CD1c-positive myeloid dendritic cell (primary cell): Measurements from ENCODE around the gene LMF1.

Source experiments
- DNase-seq: peaks from one replicate; pipeline ENCODE4 v3.0.0-alpha.2; 2016; ENCODE audit errors: extremely low spot score

LMF1 gene

GRCh38 chr16:984736-985636 is 14.2 kb upstream of the LMF1 start:
- no peak for DNase-seq

- DNase-seq = no peak
Observed at GRCh38 chr16:984121-984694, 13.4 kb upstream of the LMF1 start.

- DNase-seq = no peak
Observed at GRCh38 chr16:983044-984030, 12.6 kb upstream of the LMF1 start.

GRCh38 chr16:982145-983043 is 11.6 kb upstream of the LMF1 start:
- no peak for DNase-seq

GRCh38 chr16:981695-982144 is 10.9 kb upstream of the LMF1 start, which contains the start of gene SOX8:
Gene SOX8, plus strand, starts transcription at chr16:981770. Its CDS starts 153 bp downstream, at chr16:981923.
- no peak for DNase-seq

DNA sequence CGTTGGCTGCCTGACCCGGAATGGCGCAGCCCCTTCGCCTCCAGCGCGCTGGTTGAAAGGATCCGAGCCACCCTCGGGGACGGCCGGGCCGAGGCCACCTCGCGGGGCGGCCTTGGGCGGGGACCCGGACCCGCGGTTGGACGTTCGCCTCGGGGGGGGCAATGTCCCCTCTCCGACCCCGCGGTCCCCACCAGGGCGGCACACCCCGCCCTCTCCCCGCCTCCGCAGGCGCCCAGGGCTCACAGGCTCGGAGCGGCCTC is 9.7 kb upstream of the LMF1 start:
- no peak for DNase-seq

DNA sequence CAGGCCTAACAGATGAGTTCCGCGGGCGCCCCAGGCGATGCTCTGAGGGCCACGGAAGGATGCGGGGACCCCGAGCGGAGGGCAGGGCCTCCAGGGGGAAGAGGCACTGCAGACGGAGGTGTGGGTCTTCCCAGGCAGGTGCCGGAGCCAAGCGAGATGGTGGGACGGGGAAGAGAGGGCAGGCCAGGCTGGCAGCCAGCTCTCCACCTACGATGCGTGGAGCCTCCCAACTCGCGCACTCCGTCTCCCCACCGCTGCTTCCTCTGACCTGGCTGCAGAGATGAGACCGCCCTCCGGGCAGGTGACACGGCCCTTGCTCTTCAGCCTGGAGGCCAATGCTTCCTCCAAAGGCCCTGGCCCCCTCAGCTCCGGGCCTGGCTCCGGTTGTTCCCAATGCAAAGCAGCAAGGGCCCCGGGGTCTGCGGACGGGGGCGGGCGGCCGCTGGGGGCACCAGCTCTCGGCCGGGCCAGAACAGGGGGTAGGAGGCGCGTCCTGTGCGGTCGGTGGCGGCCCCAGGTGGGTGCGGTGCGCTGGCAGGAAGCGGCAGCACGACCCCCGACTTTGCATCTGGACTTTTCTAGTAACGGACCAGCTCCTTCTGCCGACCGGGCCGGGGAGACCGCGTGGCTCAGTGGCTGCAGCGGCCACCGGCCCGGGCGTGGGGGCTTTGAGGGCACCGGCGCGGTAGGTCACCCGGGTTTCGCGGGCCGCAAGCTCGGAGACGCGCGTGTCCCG is 9.2 kb upstream of the LMF1 start:
- DNase-seq = no peak

DNA sequence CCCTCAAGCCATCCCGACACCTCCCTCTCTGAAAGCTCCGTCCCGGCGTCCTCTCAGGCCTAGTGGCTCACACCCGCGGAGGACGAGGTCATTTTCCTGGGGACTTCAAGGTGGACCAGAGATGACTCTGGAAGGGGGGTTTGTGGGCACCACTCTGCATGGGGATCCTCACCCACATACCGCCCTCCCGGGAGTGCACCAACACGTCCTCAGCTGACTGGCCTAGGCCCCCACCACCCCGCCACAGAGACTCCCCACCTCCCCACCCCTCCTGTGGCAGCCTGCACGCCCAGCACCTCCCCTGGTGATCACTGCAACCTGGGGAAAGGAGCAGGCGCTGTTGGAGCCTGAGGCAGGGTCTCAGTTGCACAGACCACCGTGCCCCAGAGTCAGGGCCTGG is 8.4 kb upstream of the LMF1 start:
- no peak for DNase-seq

- DNase-seq = no peak
Observed at GRCh38 chr16:978403-978802, 7.6 kb upstream of the LMF1 start.

- DNase-seq = no peak
Observed at GRCh38 chr16:977896-978295, 7.1 kb upstream of the LMF1 start.

DNA sequence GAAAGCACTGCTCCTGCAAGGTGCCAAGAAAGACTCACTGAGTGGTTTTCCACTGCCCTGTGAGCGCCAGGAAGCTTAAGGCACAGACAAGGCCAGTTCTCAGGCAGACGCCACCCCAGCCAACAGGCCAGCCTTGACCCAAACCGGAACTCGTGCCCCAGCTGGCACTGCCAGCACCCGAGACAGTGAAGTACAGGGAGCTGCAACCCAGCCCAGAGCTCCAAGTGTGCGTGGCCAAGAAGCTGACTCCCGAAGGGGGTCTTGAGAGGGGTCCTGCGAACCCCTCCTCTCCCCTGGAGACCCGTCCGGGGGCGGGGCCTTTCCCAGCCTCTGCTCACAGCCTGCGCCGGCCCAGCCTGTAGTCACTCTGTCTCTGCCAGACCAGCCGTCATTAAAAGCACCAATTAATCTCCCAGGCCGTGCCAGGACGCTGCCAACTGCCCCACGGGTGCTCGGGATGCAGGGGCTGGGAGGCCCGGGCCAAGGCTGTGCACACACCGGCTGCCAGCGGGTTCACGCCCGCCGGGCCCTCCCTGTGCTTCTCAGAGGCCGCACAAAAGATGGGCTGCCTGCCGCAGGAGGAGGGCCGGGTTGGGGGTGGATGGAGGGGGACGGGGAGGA is 6.4 kb upstream of the LMF1 start:
- DNase-seq = no peak

- DNase-seq = no peak
Observed at GRCh38 chr16:976389-976931, 5.7 kb upstream of the LMF1 start.

DNA sequence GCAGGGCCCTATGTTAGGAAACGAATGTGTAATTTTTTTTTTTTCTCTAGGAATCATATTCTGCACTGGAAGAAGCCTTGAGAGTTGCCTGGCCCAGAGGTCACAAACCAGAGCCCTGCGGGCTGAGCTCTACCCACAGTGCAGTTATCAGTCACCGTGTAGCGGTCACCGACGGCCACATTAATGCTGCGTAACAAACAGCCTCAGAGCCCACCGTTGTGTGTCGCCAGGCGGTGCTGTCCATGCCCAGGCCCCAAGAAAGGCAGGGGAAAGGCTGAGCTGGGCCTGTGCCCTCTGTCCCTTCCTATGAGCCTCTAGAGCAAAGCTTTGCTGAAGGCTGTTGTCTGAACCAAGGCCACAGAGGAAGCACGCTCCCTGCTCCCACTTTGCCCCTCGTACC is 4.5 kb upstream of the LMF1 start:
- DNase-seq = no peak

DNA sequence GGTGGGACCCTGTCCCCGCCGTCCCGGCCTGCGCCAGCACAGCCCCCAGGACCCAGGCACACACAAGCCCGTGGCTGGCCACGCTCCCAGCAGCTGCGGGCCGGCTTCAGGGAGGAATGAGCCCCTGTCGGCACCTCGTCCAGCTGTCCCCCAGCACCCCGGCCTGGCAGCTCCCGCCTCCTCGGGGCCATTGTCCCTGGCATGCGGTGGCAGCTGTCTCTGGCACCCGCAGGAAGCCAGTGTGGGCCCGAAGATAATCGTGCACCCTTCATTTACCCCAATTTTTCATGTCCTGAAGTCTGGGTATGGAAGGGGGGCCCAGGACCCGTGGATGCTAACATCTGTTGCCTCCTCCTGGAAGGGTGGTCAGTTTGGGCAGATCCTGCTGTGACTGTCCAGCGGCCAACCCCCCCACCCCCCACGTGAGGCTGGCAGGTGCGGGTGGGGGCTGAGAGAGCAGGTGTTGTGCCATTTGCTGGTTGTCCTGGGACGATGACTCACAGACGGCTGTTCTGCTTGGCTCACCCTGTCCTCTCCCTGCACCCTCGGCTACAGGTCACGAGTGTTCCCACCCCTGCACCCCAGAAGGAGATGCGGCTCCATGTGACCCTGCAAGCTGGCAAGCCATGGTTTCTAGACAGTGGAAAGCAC is 4.0 kb upstream of the LMF1 start:
- DNase-seq = no peak

- DNase-seq = no peak
Observed at GRCh38 chr16:974001-974601, 3.3 kb upstream of the LMF1 start.

- no peak for DNase-seq
Observed at GRCh38 chr16:973366-973765, 2.6 kb upstream of the LMF1 start.

GRCh38 chr16:972316-973002 is 1.7 kb upstream of the LMF1 start:
- DNase-seq = no peak

DNA sequence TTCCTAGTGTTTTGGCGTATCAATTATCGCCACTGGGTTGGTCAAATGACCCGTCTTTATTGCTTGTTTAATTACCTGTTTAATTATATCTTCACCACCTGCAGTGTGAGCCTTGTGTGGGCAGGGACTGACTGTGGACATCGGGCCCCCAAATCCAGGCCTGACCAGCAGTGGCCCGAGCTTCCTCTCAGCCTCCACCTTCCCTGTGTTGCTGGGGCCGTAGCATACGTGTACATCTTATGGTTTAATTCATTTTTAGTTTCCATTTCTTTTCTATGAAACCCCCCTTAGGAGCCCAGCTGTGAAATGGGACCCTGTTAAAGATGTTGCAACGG is 1.2 kb upstream of the LMF1 start:
- DNase-seq = no peak

- DNase-seq = no peak
Observed at GRCh38 chr16:971582-971905, 760 bp upstream of the LMF1 start.
